Measurements from ENCODE around the gene NGDN.
"Not testable (repeated sequence)": the region's sequence is repeated elsewhere in the genome, so short reads cannot be mapped to it uniquely, and the experiment has no call there.

Gene NGDN

DNA sequence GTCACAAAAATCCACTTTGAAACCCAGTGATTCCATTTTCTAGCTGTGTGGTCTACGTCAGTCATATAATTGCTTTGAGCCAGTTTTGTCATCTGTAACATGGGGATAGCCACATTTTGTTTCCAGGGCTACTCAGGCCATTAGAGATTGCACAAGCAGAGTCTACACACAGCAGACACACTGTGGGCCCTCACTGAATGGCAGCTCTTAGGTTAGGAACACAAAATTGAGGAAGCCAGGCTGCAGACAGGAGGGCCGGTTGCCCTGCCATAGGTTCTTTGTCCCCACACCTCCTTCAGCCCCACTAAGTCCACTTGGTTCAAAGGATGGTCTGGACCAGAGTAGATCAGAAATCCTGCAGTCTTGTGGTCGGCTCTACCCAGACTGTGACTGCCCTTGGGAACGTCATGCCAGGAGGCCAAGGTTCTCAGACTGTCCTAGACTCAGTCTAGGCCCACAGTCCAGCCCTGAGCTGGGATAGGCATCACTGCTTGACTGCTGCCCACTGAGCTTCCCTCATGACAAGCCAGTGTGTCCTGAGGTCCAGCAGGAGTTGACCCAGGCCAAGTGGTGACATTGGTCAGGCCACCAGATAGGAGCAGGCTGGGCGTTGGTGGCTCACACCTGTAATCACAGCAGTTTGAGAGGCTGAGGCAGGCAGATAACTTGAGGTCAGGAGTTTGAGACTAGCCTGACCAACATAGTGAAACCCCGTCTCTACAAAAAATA lies 30.2 kb upstream of the NGDN start:
- no peak for DNase-seq

DNA sequence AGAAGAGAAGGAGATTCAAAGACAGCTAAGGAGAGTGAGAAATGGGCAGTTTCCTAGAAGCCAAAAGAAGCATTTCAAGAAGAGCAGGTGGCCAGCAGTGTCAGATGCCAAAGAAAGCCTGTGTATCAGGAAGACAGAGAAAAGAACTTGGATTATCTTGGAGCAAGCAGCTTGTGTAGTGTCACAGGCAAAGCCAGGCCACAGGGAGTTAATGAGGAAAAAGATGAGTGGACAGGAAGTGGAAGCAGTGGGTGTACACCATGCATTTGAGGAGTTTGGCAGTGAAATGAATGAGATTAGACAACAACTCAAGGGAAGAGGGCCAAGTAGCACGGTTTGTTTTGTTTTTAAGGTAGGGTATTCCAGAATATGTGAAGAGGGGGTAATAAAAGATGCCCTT lies 28.4 kb upstream of the NGDN start:
- DNase-seq, result no peak

DNA sequence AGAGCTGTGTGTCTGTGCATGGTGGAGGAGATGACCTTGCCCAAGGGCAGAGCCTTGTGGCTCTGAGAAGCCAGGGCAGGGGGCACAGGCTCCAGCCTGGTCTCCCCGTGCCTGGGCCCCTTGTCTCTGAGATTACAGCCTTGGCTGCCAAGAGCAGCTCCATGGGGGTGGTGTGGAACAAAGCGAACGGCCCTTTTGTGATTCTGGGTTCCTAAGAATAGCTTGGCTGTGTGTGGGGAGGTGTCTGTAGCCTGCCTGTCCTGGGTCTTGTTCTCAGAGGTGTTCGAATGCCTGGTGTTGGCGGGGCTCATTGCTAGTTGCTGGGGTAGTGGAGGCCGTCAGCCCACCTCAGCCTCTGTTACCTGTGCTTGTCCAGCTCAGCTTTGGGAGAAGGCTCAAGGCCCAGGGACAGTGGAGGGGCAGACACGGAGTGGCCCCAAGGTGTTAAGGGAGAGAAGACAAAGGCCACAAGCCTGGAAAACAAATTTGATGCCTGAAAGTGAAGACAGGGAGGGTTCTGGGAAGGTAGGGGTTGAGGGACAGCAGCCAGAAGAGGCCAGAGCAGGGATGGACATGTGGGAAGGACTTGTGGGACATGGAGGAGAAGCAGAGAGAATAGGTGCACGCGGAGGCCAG lies 26.7 kb upstream of the NGDN start:
- no peak for DNase-seq

DNA sequence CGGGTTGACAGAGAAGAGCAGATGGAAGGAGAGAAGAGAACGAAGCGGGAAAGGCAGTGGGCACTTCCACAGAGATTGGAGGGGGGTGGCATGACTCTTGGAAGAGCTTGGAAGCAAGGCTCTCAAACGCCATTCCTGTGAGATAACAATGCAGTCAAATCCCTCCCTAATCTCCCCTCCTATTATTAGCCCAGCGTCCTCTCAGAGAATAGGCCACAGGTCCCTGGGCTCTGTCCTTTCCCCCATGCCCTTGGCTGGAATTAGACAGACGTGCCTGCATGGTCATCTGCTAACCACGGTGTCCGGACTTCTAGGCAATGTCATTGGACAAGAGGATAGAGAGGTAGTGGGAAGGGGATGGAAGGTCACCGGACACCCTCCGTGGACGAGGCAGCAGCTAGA lies 26.1 kb upstream of the NGDN start:
- no peak for DNase-seq

DNA sequence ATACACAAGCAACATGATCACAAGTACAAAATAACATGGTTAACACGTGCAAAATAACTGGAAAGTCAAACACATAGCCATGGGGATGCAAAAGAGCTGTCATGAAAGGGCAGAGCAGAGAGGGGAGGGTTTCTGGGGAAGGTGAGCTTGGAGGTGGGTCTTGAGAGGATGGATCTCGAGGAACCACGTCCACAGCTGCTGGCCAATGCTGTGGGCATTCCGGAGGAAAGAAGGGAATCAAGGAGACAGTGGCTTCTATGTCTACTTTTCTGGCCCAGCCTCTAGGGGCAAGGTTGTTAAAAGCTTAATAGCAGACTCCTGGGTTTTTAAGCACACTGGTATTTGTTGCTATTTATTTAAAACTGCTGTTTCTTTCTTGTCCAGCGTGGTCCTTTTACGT lies 25.6 kb upstream of the NGDN start:
- DNase-seq, result no peak

DNA sequence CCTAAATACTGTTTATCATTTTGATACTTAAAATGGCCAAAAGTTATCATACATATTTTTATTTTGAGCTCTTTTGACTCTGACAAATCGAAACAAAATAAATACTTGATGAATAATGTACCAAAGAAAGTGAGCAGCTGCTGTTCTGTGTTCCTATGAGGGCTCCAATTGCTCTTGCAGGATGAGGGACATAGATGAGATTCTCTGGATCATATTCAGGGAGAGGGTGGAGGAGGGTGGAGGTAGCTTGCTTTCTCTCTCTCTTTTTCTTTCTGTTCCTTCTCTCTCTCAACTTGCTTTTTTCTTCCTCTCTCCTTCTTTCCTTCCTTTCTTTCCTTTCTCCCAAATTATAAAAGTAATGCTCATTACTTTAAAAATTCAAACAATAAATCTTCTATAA lies 25.2 kb upstream of the NGDN start:
- DNase-seq, result no peak

DNA sequence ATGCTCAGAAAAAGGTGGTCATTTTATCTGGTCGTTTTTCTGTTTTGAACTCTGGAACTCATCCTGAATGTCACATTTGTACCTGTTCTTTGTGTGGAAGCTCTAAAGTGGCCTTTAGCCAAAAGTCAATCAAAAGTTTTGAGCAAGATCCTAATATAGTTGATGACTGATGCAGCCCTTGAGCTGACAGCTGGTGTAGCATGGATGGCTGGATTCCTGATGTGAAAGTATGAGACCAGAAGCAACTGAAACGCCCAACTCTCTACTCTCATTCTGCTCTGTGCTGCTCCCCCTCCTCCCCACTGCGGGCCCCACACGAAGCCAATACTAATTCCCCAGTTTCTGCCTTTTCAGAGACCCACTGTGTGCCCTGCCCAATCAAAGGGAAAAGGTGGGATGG lies 23.7 kb upstream of the NGDN start:
- no peak for DNase-seq

DNA sequence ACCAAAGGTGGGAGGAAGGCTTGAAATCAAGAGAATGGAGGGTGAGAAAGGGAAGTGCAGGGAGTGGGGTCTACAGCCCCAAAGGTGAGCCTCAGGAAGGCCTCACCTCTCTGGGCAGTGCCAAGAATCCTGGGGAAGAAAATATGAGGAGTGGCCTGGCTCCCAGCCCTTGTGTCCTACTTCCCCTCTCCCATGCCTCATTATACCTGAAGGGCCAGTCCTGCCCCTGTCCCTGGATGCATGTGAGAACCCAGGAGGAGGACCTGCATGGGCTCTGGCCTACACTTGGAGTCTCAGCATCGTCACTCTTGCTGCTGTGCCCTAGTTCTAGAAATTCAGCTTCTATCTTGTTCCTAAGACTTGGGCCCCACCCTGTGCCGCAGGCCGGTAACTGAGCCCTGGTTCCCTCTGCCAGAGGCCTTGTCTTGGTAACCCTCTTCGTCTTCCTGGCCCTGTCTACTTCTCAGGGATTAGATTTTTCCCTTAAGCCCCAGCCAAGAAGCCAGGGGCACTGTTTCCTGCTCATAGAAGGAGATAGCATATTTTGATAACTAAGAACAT lies 23.1 kb upstream of the NGDN start:
- DNase-seq, result no peak

DNA sequence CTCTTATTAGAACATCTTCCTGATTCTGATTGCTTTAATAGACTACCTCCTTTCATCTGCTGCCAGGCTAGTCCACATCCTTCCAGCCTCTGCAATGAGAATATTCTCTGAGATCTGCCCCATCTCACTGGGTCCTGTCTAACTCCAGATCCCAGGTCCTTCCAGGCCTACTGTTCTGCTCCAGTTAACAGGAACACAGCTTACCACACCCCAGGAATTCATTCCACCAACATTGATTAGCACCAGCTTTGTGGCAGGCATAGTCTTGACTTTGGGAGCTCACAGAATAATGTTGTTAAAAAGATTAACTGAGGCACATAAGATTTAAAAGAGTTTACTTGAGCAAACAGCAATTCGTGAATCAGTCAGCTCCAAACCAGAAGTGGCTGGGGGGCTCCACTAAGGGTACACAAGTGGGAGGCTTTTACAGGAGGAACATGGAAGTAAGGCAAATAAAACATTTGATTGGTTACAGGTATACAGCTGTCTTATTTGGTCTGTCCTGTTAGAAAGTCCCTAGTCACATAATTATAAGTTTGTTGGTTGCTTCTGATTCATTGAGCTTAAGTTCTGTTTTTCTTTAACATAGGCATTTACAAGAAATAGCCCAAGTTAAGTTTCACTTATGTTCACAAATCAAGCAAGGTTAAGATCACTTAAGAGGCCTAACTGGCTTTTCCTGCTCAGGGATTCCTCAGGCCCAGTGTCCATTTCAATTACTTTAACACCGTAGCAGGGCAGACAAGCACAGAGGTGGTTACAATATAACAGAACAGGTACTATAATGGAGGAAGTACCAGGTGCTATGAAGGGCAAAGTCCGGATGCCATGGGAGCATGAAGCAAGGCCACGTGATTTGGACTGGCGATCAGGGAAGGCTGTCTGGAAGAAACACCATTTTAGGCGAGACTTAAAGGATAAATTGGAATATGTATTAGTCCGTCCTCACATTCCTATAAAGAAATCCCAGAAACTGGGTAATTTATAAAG lies 21.8 kb upstream of the NGDN start:
- DNase-seq, result no peak

DNA sequence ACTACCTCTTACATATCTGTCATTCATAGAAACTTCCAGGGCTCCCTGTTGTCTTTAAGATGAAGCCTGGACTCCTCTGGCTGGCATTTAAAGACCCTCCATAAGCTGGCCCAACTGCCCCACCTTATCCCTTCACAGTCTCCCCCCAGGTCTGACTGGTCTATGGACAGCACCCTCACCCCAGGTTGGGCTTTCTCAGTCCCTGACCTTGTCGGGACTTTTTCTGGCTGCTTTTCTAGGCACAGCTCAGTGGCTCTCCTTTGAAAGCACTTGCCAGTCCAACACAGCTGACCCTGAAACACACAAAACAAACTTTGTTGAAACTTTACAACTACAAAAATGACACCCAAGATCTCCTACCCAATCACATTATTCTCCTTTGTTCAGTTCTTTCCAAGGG lies 20.2 kb upstream of the NGDN start:
- no peak for DNase-seq

DNA sequence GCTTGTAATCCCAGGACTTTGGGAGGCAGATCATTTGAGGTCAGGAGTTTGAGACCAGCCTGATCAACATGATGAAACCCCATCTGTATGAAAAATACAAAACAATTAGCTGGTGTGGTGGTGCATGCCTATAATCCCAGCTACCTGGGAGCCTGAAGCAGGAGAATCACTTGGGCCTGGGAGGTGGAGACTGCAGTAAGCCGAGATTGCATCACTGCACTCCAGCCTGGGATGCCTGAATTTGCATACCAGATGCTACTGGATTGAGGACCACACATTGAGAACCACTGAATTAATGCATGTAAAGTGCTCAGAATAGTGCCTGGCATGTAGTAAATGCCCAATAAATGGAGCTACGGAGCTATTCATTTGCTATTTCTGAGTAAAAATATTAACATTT lies 19.1 kb upstream of the NGDN start:
- DNase-seq, result no peak

DNA sequence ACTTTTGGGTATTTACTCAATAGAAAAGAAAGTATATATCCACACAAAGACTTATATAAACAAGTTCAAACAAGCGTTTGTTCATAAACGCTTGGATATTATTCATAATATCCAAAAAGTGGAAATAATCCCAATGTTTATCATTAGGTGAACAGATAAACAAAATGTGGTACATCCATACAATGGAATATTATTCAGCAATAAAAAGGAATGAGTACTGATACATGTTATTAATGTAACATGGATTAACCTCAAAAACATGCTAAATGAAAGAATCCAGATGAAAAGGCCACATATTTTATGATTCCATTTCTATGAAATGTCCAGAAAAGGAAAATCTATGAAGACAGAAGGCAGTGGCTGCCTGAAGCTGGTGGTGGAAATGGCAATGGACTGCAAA lies 17.3 kb upstream of the NGDN start:
- no peak for DNase-seq

DNA sequence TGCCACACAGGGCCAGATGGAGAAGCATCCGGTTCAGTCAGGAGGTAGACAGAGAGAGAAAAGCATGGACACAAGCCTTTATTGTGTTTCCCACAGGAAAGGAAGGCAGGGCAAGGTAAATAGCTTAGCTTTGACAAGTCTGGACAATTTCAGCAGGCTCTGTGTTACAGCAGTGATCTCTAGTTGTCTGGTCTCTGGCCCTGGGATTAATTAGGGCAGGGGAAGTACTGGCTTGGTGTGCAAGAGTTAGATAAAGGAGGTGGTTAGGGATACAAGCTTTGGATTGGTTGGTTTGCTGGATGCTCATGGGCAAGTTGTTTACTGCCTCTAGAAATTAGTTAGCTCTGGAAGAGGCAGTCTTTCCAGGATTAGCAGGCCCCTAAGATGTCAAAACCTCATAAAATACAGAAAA lies 15.1 kb upstream of the NGDN start:
- DNase-seq, result no peak

DNA sequence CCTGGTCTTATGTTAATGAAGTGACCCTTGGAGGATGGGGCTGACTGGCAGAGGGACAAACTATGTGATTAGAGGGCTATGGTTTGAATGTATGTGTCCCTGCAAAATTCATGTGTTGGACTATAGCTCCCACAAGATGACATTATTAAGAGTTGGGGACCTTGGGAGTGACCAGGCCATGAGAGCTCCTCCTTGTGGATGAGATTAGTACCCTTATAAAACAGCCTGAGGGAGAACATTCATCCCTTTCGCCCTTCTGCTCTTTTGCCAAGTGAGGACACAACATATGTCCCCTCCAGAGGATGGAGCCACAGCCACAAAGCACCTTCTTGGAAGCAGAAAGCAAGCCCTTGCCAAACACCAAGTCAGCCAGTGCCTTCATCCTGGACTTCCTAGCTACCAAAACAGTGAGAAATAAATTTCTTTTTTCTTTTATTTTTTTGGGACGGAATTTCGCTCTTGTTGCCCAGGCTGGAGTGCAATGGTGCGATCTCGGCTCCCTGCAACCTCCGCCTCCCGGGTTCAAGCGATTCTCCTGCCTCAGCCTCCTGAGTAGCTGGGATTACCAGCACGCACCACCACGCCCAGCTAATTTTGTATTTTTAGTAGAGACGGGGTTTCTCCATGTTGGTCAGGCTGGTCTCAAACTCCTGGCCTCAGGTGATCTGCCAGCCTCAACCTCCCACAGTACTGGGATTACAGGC lies 12.5 kb upstream of the NGDN start:
- not testable (repeated sequence) for DNase-seq

DNA sequence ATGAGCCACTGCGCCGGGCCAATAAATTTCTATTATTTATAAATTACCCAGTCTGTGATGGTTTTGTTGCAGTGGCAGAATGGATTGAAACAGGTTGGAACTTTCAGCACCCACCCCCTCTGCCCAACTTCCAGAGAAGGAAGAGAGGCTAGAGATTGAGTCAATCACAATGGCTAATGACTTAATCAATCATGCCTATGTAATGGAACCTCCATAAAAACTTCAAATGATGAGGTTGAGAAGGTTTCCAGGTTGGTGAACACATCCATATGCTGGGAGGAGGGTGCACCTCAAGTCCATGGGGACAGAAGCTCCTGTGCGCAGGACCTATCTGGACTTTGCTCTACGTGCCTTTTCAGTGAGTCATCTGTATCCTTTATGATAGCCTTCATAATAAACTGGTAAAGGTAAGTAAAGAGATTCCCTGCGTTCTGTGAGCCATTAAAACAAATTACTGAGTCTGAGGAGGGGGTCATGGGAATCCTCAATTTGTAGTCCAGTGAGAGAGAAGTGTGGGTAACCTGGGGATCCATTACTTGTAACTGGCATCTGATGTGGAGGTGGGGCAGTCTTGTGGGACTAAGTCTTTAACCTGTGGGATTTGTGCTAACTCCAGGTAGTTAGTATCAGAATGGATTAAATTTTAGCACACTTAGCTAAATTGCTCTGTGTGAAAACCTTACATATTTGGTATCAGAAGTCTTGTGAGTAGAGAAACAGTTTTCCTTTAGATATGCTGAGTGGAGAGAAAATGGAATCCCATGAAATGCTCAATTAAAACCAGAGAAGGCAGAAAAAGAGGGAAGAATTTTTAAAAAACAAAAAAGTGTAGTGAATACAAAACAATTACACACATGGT lies 11.7 kb upstream of the NGDN start:
- no peak for DNase-seq

DNA sequence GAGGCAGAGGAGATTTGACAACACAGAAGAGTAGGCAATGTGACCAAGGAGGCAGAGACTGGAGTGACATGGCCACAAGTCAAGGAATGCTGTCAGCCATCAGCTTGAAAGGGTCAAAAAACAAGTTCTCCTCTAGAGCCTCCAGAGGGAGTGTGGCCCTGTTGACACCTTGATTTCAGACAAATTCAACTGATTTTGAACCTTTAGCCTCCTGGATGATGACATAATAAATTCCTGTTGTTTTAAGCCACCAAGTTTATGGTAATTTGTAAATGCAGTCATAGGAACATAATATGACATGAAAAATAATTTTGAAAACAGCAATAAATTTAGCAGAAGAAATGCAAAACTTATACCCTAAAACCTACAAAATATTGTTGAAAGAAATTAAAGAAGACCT lies 8.5 kb upstream of the NGDN start:
- no peak for DNase-seq

DNA sequence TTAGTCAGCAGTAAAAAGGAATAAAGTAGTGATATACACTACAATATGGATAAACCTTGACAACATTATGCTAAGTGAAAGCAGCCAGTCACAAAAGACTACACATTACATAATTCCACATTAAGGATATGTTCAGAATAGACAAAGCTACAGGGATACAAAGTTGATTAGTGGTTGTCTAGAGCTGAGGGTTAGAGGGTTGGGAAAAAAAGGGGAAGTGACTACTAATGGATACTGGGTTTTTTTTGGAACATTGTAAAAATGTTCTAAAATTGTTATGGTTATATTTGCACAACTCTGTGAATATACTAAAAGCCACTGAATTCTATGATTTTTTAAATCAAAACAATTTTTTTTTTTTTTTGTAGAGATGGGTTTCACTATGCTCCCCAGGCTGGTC lies 4.8 kb upstream of the NGDN start:
- DNase-seq, result no peak

DNA sequence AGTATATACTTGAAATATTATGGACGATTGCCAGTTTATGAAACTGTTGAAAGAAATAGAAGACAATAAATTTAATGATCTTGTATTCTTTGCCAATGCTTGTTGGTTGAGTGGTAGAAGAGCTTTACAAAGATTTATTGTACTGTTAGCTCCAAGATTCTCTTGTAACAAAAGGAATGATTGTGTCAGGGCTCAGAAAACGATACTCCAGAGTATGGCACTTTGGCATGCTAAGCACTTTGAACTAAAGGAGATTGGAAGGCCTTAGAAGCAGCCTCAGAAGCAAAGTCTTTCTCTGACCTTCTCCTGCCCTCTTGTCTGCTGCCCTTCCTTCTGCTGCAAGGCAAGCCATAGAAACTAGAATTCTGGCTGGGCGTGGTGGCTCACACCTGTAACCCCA lies 4.2 kb upstream of the NGDN start:
- DNase-seq, result no peak

DNA sequence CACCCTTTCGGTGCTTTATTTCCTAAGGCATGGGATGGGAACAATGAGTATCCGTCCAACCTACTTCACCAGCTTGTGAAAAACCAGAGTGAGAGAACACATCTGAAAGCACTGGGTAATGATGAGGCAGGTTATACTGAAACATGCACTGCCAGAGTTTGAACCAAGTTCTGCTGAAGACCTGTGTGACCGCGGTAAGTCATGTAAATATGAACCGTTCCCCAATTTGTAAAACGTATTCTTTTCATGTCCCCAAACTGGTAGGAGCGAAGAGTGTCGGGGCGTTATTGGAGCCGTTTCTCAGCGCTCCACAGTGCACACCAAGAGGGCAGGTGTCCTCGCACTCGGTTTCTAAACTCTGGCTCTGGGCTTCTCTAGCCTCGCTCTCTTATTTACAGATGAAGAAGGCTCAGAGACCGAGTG lies 788 bp upstream of the NGDN start:
- no peak for DNase-seq

DNA sequence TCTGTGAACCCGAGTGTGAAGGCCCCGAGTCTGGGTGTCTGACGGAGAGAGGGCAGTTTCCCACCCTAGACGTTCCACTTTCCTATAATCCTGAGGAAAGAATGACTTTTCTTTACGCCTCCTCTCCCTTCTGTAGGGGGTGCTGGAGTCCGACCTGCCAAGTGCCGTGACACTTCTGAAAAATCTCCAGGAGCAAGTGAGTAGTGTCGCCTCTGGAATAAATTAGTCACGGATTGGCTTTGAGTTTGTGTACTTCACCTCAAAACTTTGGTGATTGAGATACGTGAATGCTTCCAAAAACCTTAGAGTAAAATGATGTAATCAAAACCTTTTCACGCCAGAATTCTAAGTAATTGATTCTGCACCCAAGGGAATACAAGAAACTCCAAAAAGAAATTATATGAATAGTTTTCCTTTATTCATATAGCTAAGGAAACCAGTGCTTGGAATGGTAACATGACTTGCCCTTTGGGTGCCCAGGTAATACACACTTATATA lies 452 bp downstream of the NGDN start:
- DNase-seq, result no peak

DNA sequence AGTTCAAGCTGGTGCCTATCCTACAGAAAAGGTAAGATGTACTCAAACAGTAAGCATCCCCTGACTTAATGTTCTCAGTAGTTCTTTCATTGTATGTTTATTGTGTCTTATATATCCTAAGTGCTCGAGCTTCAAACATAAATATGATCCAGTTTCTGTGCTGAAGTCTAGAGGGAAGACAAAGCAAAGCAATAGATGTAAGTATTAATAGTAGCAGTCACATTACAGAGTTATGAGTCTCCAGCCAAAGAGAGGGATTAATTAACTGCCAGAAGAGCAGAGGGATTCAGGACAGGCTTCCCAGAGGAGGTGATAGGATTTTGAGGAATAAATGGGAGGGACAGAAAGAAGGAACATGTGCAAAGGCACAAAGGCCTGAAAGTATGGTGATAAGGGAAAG lies 1.4 kb downstream of the NGDN start:
- DNase-seq, result no peak
